ENCODE results near the gene FTO.

The FTO gene

GRCh38 chr16:53784291-53784690 is 80.3 kb downstream of the FTO start:
- no peak for DNase-seq

GRCh38 chr16:53785044-53785443 is 81.1 kb downstream of the FTO start:
- DNase-seq = no peak

- no peak for DNase-seq
Observed at GRCh38 chr16:53785916-53786315, 82.0 kb downstream of the FTO start.

GRCh38 chr16:53787423-53787822 is 83.5 kb downstream of the FTO start:
- no peak for DNase-seq

- no peak for DNase-seq
Observed at GRCh38 chr16:53789137-53789536, 85.2 kb downstream of the FTO start.

- no peak for DNase-seq
Observed at GRCh38 chr16:53792161-53792951, 88.4 kb downstream of the FTO start.

GRCh38 chr16:53803451-53803850 is 99.5 kb downstream of the FTO start:
- DNase-seq = no peak

- DNase-seq = no peak
Observed at GRCh38 chr16:53803998-53804397, 100.0 kb downstream of the FTO start.

- no peak for DNase-seq
Observed at GRCh38 chr16:53804467-53804866, 100.5 kb downstream of the FTO start.

GRCh38 chr16:53805113-53805512 is 101.2 kb downstream of the FTO start:
- DNase-seq = no peak

- no peak for DNase-seq
Observed at GRCh38 chr16:53805752-53806151, 101.8 kb downstream of the FTO start.

GRCh38 chr16:53809088-53809932 is 105.4 kb downstream of the FTO start:
- DNase-seq = no peak

GRCh38 chr16:53812914-53813313 is 109.0 kb downstream of the FTO start:
- DNase-seq = no peak

- DNase-seq = no peak
Observed at GRCh38 chr16:53814801-53815200, 110.8 kb downstream of the FTO start.

GRCh38 chr16:53816211-53816836 is 112.4 kb downstream of the FTO start:
- no peak for DNase-seq

- no peak for DNase-seq
Observed at GRCh38 chr16:53817117-53817755, 113.3 kb downstream of the FTO start.

- DNase-seq = no peak
Observed at GRCh38 chr16:53817812-53818550, 114.0 kb downstream of the FTO start.

- no peak for DNase-seq
Observed at GRCh38 chr16:53821487-53821886, 117.5 kb downstream of the FTO start.

- no peak for DNase-seq
Observed at GRCh38 chr16:53821957-53822625, 118.1 kb downstream of the FTO start.

- DNase-seq = peak in 4 of 6 experiments; percentile 19 to 83 (median 73)
Observed at GRCh38 chr16:53822936-53823529, 119.1 kb downstream of the FTO start.

- DNase-seq = no peak
Observed at GRCh38 chr16:53826658-53827057, 122.7 kb downstream of the FTO start.
